NCI-H748 treated with DMSO at 0.1 percent for 48 hours (cell line): ENCODE results near the gene GPATCH4.
"Not testable (repeated sequence)": the region's sequence is repeated elsewhere in the genome, so short reads cannot be mapped to it uniquely, and the experiment has no call there.

Source experiments
- DNase-seq: peaks from one replicate; lab custom pipeline; 2025; lab: John Stamatoyannopoulos, UW

Gene GPATCH4

GRCh38 chr1:156627313-156627880 lies 26.1 kb upstream of the GPATCH4 start:
- DNase-seq, result peak; percentile 6

- DNase-seq, result no peak
Observed at GRCh38 chr1:156626079-156626438, 24.8 kb upstream of the GPATCH4 start.

GRCh38 chr1:156625436-156626078 lies 24.3 kb upstream of the GPATCH4 start:
- peak; percentile 26 for DNase-seq

GRCh38 chr1:156624814-156625435 lies 23.6 kb upstream of the GPATCH4 start:
- no peak for DNase-seq

GRCh38 chr1:156623946-156624813 lies 22.9 kb upstream of the GPATCH4 start:
- peak; percentile 24 for DNase-seq

- DNase-seq, result no peak
Observed at GRCh38 chr1:156622581-156623297, 21.5 kb upstream of the GPATCH4 start.

GRCh38 chr1:156619582-156619955 lies 18.3 kb upstream of the GPATCH4 start:
- no peak for DNase-seq

GRCh38 chr1:156618853-156619581 lies 17.7 kb upstream of the GPATCH4 start, which contains the start of gene HAPLN2:
HAPLN2 (plus strand) TSS chr1:156619415; CDS start chr1:156623491, 4,076 bp downstream.
- DNase-seq, result no peak

GRCh38 chr1:156616463-156616862 lies 15.2 kb upstream of the GPATCH4 start:
- DNase-seq, result peak; percentile 9

GRCh38 chr1:156615946-156616345 lies 14.7 kb upstream of the GPATCH4 start:
- DNase-seq, result no peak

GRCh38 chr1:156612666-156613065 lies 11.4 kb upstream of the GPATCH4 start:
- no peak for DNase-seq

GRCh38 chr1:156610072-156610471 lies 8.8 kb upstream of the GPATCH4 start:
- not testable (repeated sequence) for DNase-seq

- DNase-seq, result peak; percentile 17
Observed at GRCh38 chr1:156608981-156609380, 7.7 kb upstream of the GPATCH4 start.

GRCh38 chr1:156608036-156608674 lies 6.9 kb upstream of the GPATCH4 start:
- DNase-seq, result peak; percentile 67

- not testable (repeated sequence) for DNase-seq
Observed at GRCh38 chr1:156607344-156607743, 6.1 kb upstream of the GPATCH4 start.

GRCh38 chr1:156602557-156602993 lies 1.3 kb upstream of the GPATCH4 start:
- peak; percentile 10 for DNase-seq

GRCh38 chr1:156601892-156602291 lies 613 bp upstream of the GPATCH4 start:
- no peak for DNase-seq

- DNase-seq, result no peak
Observed at GRCh38 chr1:156600733-156601121, 552 bp downstream of the GPATCH4 start.

- DNase-seq, result no peak
Observed at GRCh38 chr1:156599811-156600210, 1.5 kb downstream of the GPATCH4 start.

GRCh38 chr1:156598731-156599432 lies 2.4 kb downstream of the GPATCH4 start:
- DNase-seq, result no peak
